ENCODE data around the gene PLEKHG2. TPM values are rescaled to one million over a fixed set of nuclear protein-coding genes. Genes with fewer than 3 reads are reported as not detected.

Gene PLEKHG2
- total and polyA plus RNA-seq, 9 of the 15 experiments (the other 6 are each of a cell fraction or from before 2014, with no cell fraction given), result 0.98 to 45.7 (median 9.8) TPM

GRCh38 chr19:39445196-39446111 lies 33.0 kb downstream of the PLEKHG2 start, which contains the start of gene SUPT5H (continued):
- TF ChIP-seq ARID4B (CRISPR knock-in tag; IDR thresholded peaks at IDR 0.05) (peak; percentile 94; the same call in 1 of the 2 replicates), ZBTB1 (CRISPR knock-in tag; IDR thresholded peaks at IDR 0.05; ENCODE audit: borderline replicate concordance, low read depth) (no peak), OTX1 (CRISPR knock-in tag; IDR thresholded peaks at IDR 0.05) (0 out of 2 replicates have a peak, but pooled peaks have one; percentile 4), CUX1 (CRISPR knock-in tag; IDR thresholded peaks at IDR 0.05) (no peak), PHF8 (IDR thresholded peaks at IDR 0.05; ENCODE audit: borderline replicate concordance, low read length) (peak; percentile 89), CHD2 (IDR thresholded peaks at IDR 0.05; ENCODE audit: low read depth, low read length) (peak; percentile 100), ZNF655 (CRISPR knock-in tag; IDR thresholded peaks at IDR 0.05) (no peak), TCFL5 (CRISPR knock-in tag; conservative IDR thresholded peaks at IDR 0.05) (no peak), CCAR2 (IDR thresholded peaks at IDR 0.05; ENCODE audit: low read depth, low read length) (no peak), TBL1XR1 (IDR thresholded peaks at IDR 0.05; ENCODE audit: low read length in 2 of 2) (0 out of 4 replicates have a peak, but pooled peaks of 1 of the 2 experiments have one; percentile 34), SMC3 (conservative IDR thresholded peaks at IDR 0.05; ENCODE audit: insufficient read depth, low read depth, low read length) (no peak), KAT8 (IDR thresholded peaks at IDR 0.05; ENCODE audit: low read depth) (0 out of 2 replicates have a peak, but pooled peaks have one; percentile 54), MLLT1 (IDR thresholded peaks at IDR 0.05) (peak in 1 of 2 experiments; percentile 51; a peak in 1 of 4 replicates), NFRKB (IDR thresholded peaks at IDR 0.05; ENCODE audit: low read depth) (peak; percentile 86)
